ENCODE measurements around the gene SPATA16.
"Not testable (repeated sequence)": the region's sequence is repeated elsewhere in the genome, so short reads cannot be mapped to it uniquely, and the experiment has no call there.

The SPATA16 gene

GRCh38 chr3:173055228-173055933, 85.7 kb downstream of the SPATA16 start:
- FAIRE-seq: no peak

- FAIRE-seq: no peak
Measured at GRCh38 chr3:173049360-173049759, 91.7 kb downstream of the SPATA16 start.

GRCh38 chr3:173045770-173046382, 95.2 kb downstream of the SPATA16 start:
- peak; percentile 96 for FAIRE-seq

GRCh38 chr3:173044998-173045397, 96.0 kb downstream of the SPATA16 start:
- FAIRE-seq: no peak

GRCh38 chr3:173043757-173044156, 97.3 kb downstream of the SPATA16 start:
- no peak for FAIRE-seq

GRCh38 chr3:173038484-173038871, 102.6 kb downstream of the SPATA16 start:
- FAIRE-seq: no peak

GRCh38 chr3:173037840-173038483, 103.1 kb downstream of the SPATA16 start:
- FAIRE-seq: no peak

GRCh38 chr3:173030273-173030672, 110.8 kb downstream of the SPATA16 start:
- FAIRE-seq: no peak

- no peak for FAIRE-seq
Measured at GRCh38 chr3:173028351-173028750, 112.7 kb downstream of the SPATA16 start.

GRCh38 chr3:173027429-173027828, 113.6 kb downstream of the SPATA16 start:
- no peak for FAIRE-seq

GRCh38 chr3:173025941-173026340, 115.1 kb downstream of the SPATA16 start:
- FAIRE-seq: no peak

- no peak for FAIRE-seq
Measured at GRCh38 chr3:173021547-173022185, 119.4 kb downstream of the SPATA16 start.

- FAIRE-seq: not testable (repeated sequence)
Measured at GRCh38 chr3:173020128-173020527, 120.9 kb downstream of the SPATA16 start.

- no peak for FAIRE-seq
Measured at GRCh38 chr3:173019378-173019777, 121.7 kb downstream of the SPATA16 start.

GRCh38 chr3:173018758-173019157, 122.3 kb downstream of the SPATA16 start:
- FAIRE-seq: no peak

- no peak for FAIRE-seq
Measured at GRCh38 chr3:173013219-173013832, 127.7 kb downstream of the SPATA16 start.

GRCh38 chr3:173009410-173009809, 131.6 kb downstream of the SPATA16 start:
- no peak for FAIRE-seq

GRCh38 chr3:173008978-173009377, 132.1 kb downstream of the SPATA16 start:
- FAIRE-seq: no peak

- FAIRE-seq: no peak
Measured at GRCh38 chr3:173007079-173007723, 133.8 kb downstream of the SPATA16 start.

- no peak for FAIRE-seq
Measured at GRCh38 chr3:173006006-173006405, 135.0 kb downstream of the SPATA16 start.

GRCh38 chr3:173004681-173005080, 136.4 kb downstream of the SPATA16 start:
- no peak for FAIRE-seq

GRCh38 chr3:173003956-173004355, 137.1 kb downstream of the SPATA16 start:
- no peak for FAIRE-seq

- no peak for FAIRE-seq
Measured at GRCh38 chr3:173003471-173003870, 137.6 kb downstream of the SPATA16 start.

Data from G401.6 (cell line).